HG02588 (cell line): ENCODE measurements around the gene BARHL1.

ENCODE experiments used
- ATAC-seq: cut with Tn5 transposase; IDR thresholded peaks from one replicate; pipeline ENCODE4 v1.9.1; 2021; ENCODE audit warnings: mild to moderate bottlenecking, moderate library complexity; ENCODE audit not compliant: unreplicated experiment

Gene BARHL1

GRCh38 chr9:132582276-132582785 lies at the start of gene BARHL1:
BARHL1 (plus strand) TSS chr9:132582606; CDS start chr9:132582798, 192 bp downstream.
- ATAC-seq, result no peak

- no peak for ATAC-seq
These were observed 47.6 kb upstream of the BARHL1 start for GRCh38 chr9:132534832-132535231.

DNA sequence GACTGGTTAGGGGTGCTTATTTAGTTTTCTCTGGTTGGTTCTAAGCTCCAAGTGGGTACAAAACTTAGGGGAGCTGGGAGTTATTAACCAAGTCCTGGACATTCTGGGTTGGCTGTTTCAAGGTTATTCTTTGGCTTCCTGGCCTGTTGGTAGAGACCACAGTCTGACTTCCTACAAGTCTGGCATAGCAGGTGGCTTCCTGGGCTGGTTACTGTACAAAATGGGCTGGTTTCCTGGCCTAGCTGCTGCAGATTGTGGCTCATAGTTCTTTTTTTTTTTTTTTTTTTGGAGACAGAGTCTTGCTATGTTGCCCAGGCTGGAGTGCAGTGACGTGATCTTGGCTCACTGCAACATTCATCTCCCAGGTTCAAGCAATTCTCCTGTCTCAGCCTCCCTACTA lies 46.3 kb upstream of the BARHL1 start:
- no peak for ATAC-seq

DNA sequence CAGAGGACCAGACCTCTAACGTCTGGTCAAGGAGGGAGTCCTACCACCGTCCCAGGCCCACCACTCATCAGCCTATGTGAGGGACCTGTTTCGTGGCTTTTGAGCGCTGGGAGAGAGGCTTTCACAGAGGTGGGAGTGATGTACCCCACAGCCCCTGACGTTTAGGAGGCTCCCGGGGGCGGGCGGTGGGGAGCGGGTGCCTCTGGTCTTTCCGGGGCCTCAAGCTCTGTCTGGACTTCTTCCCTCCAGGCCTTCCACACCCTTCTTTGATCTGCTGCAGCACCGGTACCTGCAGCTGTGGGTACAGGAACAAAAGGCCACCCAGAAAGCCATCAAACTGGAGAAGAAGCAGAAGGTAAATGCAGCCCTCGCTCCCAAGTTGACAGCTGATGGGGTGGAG lies 45.1 kb upstream of the BARHL1 start:
- no peak for ATAC-seq

- ATAC-seq, result no peak
These were observed 44.3 kb upstream of the BARHL1 start for GRCh38 chr9:132538071-132538470.

- no peak for ATAC-seq
These were observed 43.3 kb upstream of the BARHL1 start for GRCh38 chr9:132539096-132539495.

GRCh38 chr9:132541051-132541450 lies 41.4 kb upstream of the BARHL1 start:
- no peak for ATAC-seq

- no peak for ATAC-seq
These were observed 40.3 kb upstream of the BARHL1 start for GRCh38 chr9:132541870-132542830.

- no peak for ATAC-seq
These were observed 39.2 kb upstream of the BARHL1 start for GRCh38 chr9:132543251-132543650.

GRCh38 chr9:132543960-132544359 lies 38.4 kb upstream of the BARHL1 start:
- no peak for ATAC-seq

DNA sequence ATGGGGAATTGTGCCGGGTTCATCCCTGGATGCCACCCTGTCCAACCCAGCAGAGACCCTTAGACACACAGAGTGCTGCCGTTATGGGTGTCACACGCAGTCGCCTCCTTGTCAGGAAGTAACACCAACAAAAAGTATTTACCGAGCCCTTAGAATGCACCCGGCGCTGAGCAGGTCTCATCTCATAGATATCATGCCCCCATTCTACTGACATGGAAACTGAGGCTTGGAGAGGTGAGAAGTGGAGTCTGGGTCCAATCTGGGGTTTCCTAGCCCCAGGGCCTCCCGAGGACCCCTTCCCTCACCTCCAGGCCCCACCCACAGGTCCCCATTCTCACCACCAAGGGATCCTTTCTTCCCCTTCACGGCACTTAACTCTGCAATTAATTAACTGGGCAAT lies 36.8 kb upstream of the BARHL1 start:
- no peak for ATAC-seq

GRCh38 chr9:132546148-132547051 lies 36.0 kb upstream of the BARHL1 start:
- no peak for ATAC-seq

- no peak for ATAC-seq
These were observed 35.4 kb upstream of the BARHL1 start for GRCh38 chr9:132547052-132547431.

GRCh38 chr9:132547436-132547835 lies 35.0 kb upstream of the BARHL1 start:
- ATAC-seq, result no peak

GRCh38 chr9:132547976-132548730 lies 34.3 kb upstream of the BARHL1 start:
- ATAC-seq, result no peak

DNA sequence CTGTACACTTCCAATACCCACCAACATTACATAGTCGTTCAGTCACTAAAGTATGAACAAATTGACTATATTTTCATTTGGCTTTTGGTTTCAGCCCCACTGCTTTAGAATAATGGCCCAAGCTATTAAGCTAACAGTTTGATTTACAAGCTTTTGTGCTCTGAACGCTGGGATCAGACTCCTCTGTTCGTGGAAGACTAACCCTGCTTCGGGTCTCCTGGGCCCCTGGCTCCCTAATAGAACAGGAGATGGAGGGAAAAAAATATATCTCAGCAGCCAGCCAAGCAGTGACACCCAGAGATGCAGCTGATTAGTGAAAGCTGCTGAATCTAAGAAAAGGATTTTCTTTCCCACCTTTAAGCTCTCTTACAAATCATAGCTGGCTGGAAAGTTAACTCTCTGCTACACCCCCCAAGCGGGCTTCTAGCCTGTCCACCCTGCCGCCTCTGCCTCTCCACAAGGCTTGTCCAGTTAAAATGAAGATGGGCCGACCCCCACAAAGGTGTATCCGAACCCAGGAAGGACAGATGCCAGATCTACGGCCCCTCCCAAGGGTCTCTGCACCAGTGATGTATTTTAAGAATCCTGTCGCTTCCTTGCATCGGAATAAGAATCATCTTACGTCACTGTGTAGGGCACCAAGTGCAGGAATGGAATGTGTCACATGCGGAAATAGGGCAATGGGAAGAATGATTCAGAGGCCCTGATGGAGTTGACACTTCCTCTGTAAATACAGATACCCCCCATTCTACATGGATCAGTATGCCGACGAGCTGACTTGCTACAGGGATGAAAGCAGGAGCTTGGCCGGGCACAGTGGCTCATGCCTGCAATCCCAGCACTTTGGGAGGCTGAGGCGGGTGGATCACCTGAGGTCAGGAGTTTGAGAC lies 33.4 kb upstream of the BARHL1 start:
- no peak for ATAC-seq

DNA sequence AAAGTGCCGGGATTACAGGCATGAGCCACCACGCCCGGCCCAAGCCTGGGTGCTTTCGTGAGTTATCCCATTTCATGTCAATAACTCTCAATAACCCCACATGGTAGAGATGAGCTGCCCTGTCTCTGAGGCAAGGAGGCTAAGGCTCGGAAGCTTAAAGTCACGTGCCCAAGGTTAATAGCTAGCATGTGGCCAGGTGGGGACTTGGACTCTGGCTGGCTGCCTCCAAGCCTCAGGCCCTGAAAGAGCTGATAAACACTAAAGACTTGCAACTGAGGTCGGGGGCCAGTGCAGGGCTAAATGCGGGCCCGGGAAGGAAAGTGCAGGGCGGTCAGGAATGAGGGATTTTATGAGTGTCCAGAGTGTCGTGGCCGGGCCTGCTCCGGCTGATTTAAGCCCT lies 30.9 kb upstream of the BARHL1 start:
- ATAC-seq, result no peak

- no peak for ATAC-seq
These were observed 30.4 kb upstream of the BARHL1 start for GRCh38 chr9:132552041-132552440.

GRCh38 chr9:132554755-132555154 lies 27.7 kb upstream of the BARHL1 start:
- no peak for ATAC-seq

DNA sequence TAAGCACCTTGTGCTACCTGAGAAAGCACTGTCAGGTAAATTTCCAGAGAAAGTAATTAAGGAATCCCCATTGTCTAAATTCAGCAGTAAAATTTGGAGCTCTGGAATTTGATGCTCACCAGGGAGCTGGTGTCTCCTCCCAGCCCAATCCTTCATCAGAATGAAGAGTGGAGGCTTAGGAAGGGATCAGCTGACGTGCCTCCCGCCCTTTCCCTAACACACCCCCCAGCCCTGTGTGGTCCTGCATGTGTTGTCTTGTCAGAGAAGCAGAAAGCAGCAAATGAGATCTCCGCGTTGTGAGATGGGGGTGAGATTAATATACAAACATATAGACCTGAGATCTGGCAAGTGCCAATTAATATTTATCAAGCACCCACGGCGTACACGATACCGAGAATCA lies 26.9 kb upstream of the BARHL1 start:
- ATAC-seq, result no peak
